Trophoblast cell (in vitro differentiated cells and primary cell): ENCODE results near the gene POLR3B.
"Not testable (repeated sequence)": the region's sequence is repeated elsewhere in the genome, so short reads cannot be mapped to it uniquely, and the experiment has no call there.

Experiments
- DNase-seq, 2 donors: peaks; one replicate each; pipeline ENCODE4 v3.0.0-alpha.2; 2016
- H2AFZ ChIP-seq: 2 replicates; pipeline ENCODE4 v1.6.1; 2013; ENCODE audit warnings: low read length, moderate library complexity, mild to moderate bottlenecking; ENCODE audit not compliant: insufficient read depth, poor library complexity
- H2AK5ac ChIP-seq: 2 replicates; pipeline ENCODE4 v1.6.1; 2013; ENCODE audit warnings: mild to moderate bottlenecking, low read length
- H2BK120ac ChIP-seq: 2 replicates; pipeline ENCODE4 v1.6.1; 2013; ENCODE audit warnings: low read length, mild to moderate bottlenecking, moderate library complexity; ENCODE audit not compliant: insufficient read depth, poor library complexity
- H2BK12ac ChIP-seq: 2 replicates; pipeline ENCODE4 v1.6.1; 2013; ENCODE audit warnings: mild to moderate bottlenecking, low read length, moderate library complexity
- H2BK5ac ChIP-seq: 2 replicates; pipeline ENCODE4 v1.6.1; 2013; ENCODE audit warnings: low read length, low read depth, moderate library complexity, mild to moderate bottlenecking; ENCODE audit not compliant: poor library complexity
- H3K14ac ChIP-seq: 2 replicates; pipeline ENCODE4 v1.6.1; 2013; ENCODE audit warnings: mild to moderate bottlenecking, low read length
- H3K18ac ChIP-seq: 2 replicates; pipeline ENCODE4 v1.6.1; 2013; ENCODE audit warnings: mild to moderate bottlenecking, low read length
- H3K23ac ChIP-seq: 2 replicates; pipeline ENCODE4 v1.6.1; 2013; ENCODE audit warnings: low read length
- H3K27ac ChIP-seq: 2 replicates; pipeline ENCODE4 v1.5.1; 2013; ENCODE audit warnings: low read depth, mild to moderate bottlenecking, inconsistent platforms, low read length, moderate library complexity
- H3K27me3 ChIP-seq: 2 replicates; pipeline ENCODE4 v1.6.1; 2013; ENCODE audit warnings: inconsistent platforms, mild to moderate bottlenecking, low read length, moderate library complexity; ENCODE audit not compliant: insufficient read depth
- H3K36me3 ChIP-seq, 2 experiments: 1 replicate in 1 of 2; 2 replicates in 1 of 2; pipeline ENCODE4 v1.6.1; 2013; ENCODE audit warnings: low read length in 2 of 2, mild to moderate bottlenecking in 2 of 2, moderate library complexity in 1 of 2; ENCODE audit not compliant: insufficient read depth in 2 of 2, control insufficient read depth in 1 of 2
- H3K4ac ChIP-seq: 2 replicates; pipeline ENCODE4 v1.6.1; 2013; ENCODE audit warnings: low read depth, mild to moderate bottlenecking, low read length, moderate library complexity
- H3K4me1 ChIP-seq, 2 experiments: 1 replicate in 1 of 2; 2 replicates in 1 of 2; pipeline ENCODE4 v1.6.1; 2013; ENCODE audit warnings: low read length in 2 of 2, mild to moderate bottlenecking in 2 of 2, moderate library complexity in 1 of 2; ENCODE audit not compliant: insufficient read depth in 2 of 2, control insufficient read depth in 1 of 2
- H3K4me2 ChIP-seq: 2 replicates; pipeline ENCODE4 v1.6.1; 2013; ENCODE audit warnings: inconsistent platforms, mild to moderate bottlenecking, low read length, moderate library complexity
- H3K4me3 ChIP-seq: 2 replicates; pipeline ENCODE4 v1.5.1; 2013; ENCODE audit warnings: mild to moderate bottlenecking, low read depth, low read length, inconsistent platforms
- H3K79me1 ChIP-seq: one replicate; pipeline ENCODE4 v1.6.1; 2013; ENCODE audit warnings: low read length
- H3K79me2 ChIP-seq: 2 replicates; pipeline ENCODE4 v1.6.1; 2013; ENCODE audit warnings: low read length, mild to moderate bottlenecking; ENCODE audit not compliant: control insufficient read depth, insufficient read depth, poor library complexity
- H3K9ac ChIP-seq: 2 replicates; pipeline ENCODE4 v1.6.1; 2013; ENCODE audit warnings: mild to moderate bottlenecking, low read length
- H3K9me3 ChIP-seq: 2 replicates; pipeline ENCODE4 v1.6.1; 2013; ENCODE audit warnings: low read depth, mild to moderate bottlenecking, control low read depth, inconsistent platforms, low read length; ENCODE audit not compliant: insufficient read depth
- H4K12ac ChIP-seq: 2 replicates; pipeline ENCODE4 v1.6.1; 2013; ENCODE audit warnings: low read depth, mild to moderate bottlenecking, low read length, moderate library complexity
- H4K8ac ChIP-seq: 2 replicates; pipeline ENCODE4 v1.6.1; 2013; ENCODE audit warnings: low read depth, mild to moderate bottlenecking, low read length, moderate library complexity
- H4K91ac ChIP-seq: one replicate; pipeline ENCODE4 v1.6.1; 2013; ENCODE audit warnings: low read depth, mild to moderate bottlenecking, low read length, moderate library complexity
- WGBS: extraction: QIAGEN DNeasy Blood & Tissue Kit; methylation state at CpG from one replicate; pipeline ENCODE4 v1.1.7; 2013; ENCODE audit warnings: missing lambda C conversion rate; ENCODE audit not compliant: insufficient read length, insufficient coverage; ENCODE audit errors: extremely low coverage; 5-methylcytosine and 5-hydroxymethylcytosine counted together

Gene POLR3B

GRCh38 chr12:106475662-106476061 lies 118.1 kb downstream of the POLR3B start:
- H4K12ac ChIP-seq, H2BK120ac ChIP-seq, H4K91ac ChIP-seq, H3K36me3 ChIP-seq, H2AK5ac ChIP-seq, H3K4me1 ChIP-seq, H3K27ac ChIP-seq, DNase-seq, H2BK5ac ChIP-seq, H3K23ac ChIP-seq, H3K4me2 ChIP-seq, H3K9ac ChIP-seq, H3K18ac ChIP-seq, H3K9me3 ChIP-seq, H3K4ac ChIP-seq, H3K79me2 ChIP-seq, H3K4me3 ChIP-seq, H2BK12ac ChIP-seq, H3K27me3 ChIP-seq, H3K14ac ChIP-seq, H2AFZ ChIP-seq, H3K79me1 ChIP-seq, H4K8ac ChIP-seq: not testable (repeated sequence)
- no CpG with 5 or more reads among the region's 3 CpGs for WGBS

- not testable (repeated sequence) for H3K18ac ChIP-seq, H2BK12ac ChIP-seq, H3K4me3 ChIP-seq, H3K9ac ChIP-seq, H3K79me2 ChIP-seq, H3K4ac ChIP-seq, H3K14ac ChIP-seq, H3K27ac ChIP-seq, H2AFZ ChIP-seq, H3K4me2 ChIP-seq, H3K79me1 ChIP-seq, H2BK5ac ChIP-seq, H2BK120ac ChIP-seq, H2AK5ac ChIP-seq, H4K91ac ChIP-seq, H3K23ac ChIP-seq, H3K27me3 ChIP-seq, H3K36me3 ChIP-seq, H3K9me3 ChIP-seq, H3K4me1 ChIP-seq, H4K12ac ChIP-seq
- WGBS = no CpG with 5 or more reads among the region's 18 CpGs
- peak in 1 of 2 donors; percentile 6 for DNase-seq
- H4K8ac ChIP-seq = peak overlapping the region; percentile 60
These were observed 120.1 kb downstream of the POLR3B start for GRCh38 chr12:106477627-106478026.

GRCh38 chr12:106480251-106480650 lies 122.7 kb downstream of the POLR3B start:
- no peaks in the 10 kb centered on the region for H3K79me2 ChIP-seq
- no peak for DNase-seq
- H2AK5ac ChIP-seq = no peak overlapping the region
- H2AFZ ChIP-seq = no peak overlapping the region
- no peaks in the 10 kb centered on the region for H3K4me1 ChIP-seq
- no peak overlapping the region for H3K4ac ChIP-seq
- no peak overlapping the region for H3K4me3 ChIP-seq
- no peak overlapping the region for H3K4me2 ChIP-seq
- H4K8ac ChIP-seq = no peak overlapping the region
- no peak overlapping the region for H2BK120ac ChIP-seq
- H3K36me3 ChIP-seq = no peaks in the 10 kb centered on the region
- H2BK12ac ChIP-seq = no peak overlapping the region
- H4K12ac ChIP-seq = no peak overlapping the region
- no CpG with 5 or more reads among the region's 1 CpG for whole genome bisulfite sequencing
- H3K27ac ChIP-seq = no peak overlapping the region
- H3K79me1 ChIP-seq = no peaks in the 10 kb centered on the region
- H3K14ac ChIP-seq = no peak overlapping the region
- H3K18ac ChIP-seq = no peak overlapping the region
- no peak overlapping the region for H3K23ac ChIP-seq
- H4K91ac ChIP-seq = no peak overlapping the region
- no peaks in the 10 kb centered on the region for H3K27me3 ChIP-seq
- H2BK5ac ChIP-seq = no peak overlapping the region
- H3K9me3 ChIP-seq = no peaks in the 10 kb centered on the region
- no peak overlapping the region for H3K9ac ChIP-seq

- H3K27me3 ChIP-seq = no peaks in the 10 kb centered on the region
- DNase-seq = no peak
- no peak overlapping the region for H3K18ac ChIP-seq
- H3K9me3 ChIP-seq = no peaks in the 10 kb centered on the region
- H4K91ac ChIP-seq = no peak overlapping the region
- H3K36me3 ChIP-seq = no peaks in the 10 kb centered on the region
- no peak overlapping the region for H2AK5ac ChIP-seq
- no peak overlapping the region for H2BK5ac ChIP-seq
- no peaks in the 10 kb centered on the region for H3K79me2 ChIP-seq
- H3K14ac ChIP-seq = no peak overlapping the region
- no peak overlapping the region for H3K4ac ChIP-seq
- no CpG with 5 or more reads among the region's 6 CpGs for WGBS
- H2BK120ac ChIP-seq = no peak overlapping the region
- no peak overlapping the region for H2BK12ac ChIP-seq
- no peak overlapping the region for H4K8ac ChIP-seq
- no peaks in the 10 kb centered on the region for H3K4me1 ChIP-seq
- no peaks in the 10 kb centered on the region for H3K79me1 ChIP-seq
- H3K4me3 ChIP-seq = no peak overlapping the region
- no peak overlapping the region for H3K9ac ChIP-seq
- no peak overlapping the region for H3K4me2 ChIP-seq
- H4K12ac ChIP-seq = no peak overlapping the region
- no peak overlapping the region for H3K27ac ChIP-seq
- no peak overlapping the region for H2AFZ ChIP-seq
- no peak overlapping the region for H3K23ac ChIP-seq
These were observed 123.7 kb downstream of the POLR3B start for GRCh38 chr12:106481246-106481645.
